Activated CD4-positive, alpha-beta T cell treated with anti-CD3 and anti-CD28 coated beads, Interleukin-2, amount 50 U/mL, for 48 hours (primary cell): ENCODE measurements around the gene FAM20A.

ENCODE experiments used
- DNase-seq, 2 experiments: peaks; one replicate each; pipeline ENCODE4 v3.0.0-alpha.2; 2020

Gene FAM20A

DNA sequence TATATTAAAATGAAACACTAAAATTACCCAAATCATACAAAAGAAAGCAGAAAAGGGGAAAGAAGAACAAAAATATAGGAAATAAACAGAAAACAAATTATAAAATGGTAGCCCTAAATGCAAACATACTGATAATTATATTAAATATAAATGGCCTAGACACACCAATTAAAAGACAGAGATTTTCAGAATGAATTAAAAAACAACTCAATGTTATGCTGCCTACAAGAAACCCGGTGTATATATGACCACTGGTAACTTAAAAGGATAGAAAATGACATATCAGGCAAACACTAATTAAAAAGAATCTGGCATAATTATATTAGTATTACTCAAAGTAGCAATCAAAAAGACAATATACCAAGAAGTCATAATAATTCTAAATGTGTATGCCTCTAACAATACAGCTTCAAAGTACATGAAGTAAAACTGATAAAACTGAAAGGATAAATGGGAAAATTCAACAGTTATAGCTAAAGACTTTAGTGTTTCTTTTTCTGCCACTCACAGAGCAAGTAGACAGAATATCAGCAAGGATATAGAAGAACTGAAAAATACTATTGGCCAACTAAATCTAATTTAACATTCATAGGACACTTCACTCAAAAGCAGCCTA lies 7.5 kb upstream of the FAM20A start:
- DNase-seq, result no peak

DNA sequence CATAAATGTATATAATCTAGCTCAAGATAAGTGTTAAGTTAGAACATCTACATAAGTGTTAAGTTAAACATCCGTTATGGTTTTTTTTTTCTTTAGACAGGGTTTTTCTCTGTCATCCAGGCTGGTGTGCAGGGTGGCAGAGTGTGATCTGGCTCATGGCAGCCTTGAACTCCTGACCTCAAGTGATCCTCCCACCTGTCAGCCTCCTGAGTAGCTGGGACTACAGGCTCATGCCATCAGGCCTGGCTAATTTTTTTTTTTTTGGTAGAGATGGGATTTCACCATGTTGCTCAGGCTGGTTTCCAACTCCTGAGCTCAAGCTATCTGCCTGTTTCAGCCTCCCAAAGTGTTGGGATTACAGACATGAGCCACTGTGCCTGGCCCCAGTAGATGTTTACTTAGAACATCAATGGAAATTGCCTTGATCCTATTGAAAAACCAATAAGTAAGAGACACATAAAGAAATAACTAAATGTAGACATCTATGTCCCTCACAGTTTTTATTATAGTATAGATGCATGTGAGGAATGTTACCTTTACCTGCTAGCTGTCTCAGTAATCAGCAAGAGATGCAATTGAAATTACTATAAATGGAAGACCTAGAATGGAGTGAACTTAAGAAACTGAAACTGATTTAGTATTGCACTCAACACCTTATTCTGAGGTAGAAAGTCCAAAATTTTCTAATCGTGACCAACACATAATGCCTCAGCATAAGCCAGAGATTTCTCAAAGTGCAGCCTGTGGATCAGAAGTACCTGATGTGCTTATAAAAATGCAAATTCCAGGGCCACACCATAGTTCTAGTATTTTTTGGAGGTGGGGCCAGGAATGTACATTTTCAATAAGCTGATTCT lies 5.5 kb upstream of the FAM20A start:
- no peak for DNase-seq

DNA sequence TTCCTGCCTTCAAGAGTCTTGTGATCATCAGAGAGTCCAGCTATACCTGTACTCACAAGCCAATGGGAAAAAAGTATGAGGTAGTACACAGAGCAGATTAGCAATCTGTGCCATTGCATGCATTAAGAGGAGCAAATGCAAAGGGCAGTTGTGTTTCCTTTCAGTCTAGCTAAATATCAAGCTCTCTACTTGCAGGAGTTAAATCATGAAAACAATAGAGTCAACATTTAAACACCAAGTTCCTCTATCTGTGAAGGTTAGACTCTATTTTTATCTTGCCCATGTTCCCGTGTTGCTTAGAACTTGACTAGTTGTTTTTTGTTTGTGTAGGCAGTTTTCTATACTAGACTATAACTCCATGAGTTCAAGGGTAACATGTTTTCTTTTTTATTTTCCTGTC lies 4.7 kb upstream of the FAM20A start:
- DNase-seq, result no peak

DNA sequence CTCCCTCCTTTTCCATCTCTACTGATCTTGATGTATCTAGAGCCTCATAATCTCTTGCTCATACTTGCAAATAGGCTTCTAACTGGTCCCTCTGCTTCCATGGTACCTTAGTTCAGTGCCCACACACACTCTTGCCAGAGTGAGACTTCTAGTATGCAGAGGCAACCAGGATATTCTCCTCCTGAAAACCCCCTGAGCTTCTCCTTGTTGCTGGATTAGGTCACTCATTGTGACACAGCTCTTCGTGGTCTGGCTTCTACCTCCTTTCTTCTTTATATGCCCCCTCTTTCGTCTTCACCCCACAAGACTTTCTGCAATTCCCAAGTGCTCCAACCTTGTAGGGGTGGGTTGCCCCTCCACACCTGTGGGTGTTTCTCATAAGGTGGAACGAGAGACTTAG lies 2.5 kb upstream of the FAM20A start:
- no peak for DNase-seq

DNA sequence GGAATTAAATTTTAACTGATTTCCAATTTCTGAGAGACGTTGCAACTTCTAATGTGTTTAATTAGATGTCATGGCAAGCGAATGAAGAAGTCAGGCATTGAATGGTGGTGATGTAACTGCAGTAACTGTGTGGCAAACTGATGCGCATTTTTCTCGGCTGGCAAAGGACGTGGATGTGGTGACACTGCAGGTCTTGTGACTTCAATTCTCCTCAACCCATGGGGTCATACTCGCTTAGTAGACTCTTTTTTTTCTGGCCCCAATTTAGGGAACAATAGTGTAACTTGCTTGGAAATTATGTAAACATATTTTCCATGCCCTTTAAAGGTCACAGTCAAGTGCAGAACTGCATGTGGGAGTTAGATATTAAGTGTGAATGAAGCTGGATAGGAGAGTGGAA lies 1.9 kb upstream of the FAM20A start:
- DNase-seq, result no peak

DNA sequence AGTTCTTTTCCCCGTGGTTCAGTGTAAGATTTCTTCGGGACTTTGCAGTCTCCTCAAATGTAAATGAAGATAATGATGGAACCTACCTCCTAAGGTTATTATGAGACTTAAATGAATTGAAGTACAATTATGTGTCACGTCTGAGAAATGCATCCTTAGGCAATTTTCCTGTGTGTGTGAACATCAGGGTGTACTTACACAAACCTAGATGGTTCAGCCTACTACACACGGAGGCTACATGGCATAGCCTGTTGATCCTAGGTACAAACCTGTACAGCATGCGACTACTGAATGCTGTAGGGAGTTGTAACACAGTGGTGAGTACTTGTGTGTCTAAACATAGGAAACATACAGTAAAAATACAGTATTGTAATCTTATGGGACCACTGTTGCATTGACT lies 1.1 kb upstream of the FAM20A start:
- no peak for DNase-seq

DNA sequence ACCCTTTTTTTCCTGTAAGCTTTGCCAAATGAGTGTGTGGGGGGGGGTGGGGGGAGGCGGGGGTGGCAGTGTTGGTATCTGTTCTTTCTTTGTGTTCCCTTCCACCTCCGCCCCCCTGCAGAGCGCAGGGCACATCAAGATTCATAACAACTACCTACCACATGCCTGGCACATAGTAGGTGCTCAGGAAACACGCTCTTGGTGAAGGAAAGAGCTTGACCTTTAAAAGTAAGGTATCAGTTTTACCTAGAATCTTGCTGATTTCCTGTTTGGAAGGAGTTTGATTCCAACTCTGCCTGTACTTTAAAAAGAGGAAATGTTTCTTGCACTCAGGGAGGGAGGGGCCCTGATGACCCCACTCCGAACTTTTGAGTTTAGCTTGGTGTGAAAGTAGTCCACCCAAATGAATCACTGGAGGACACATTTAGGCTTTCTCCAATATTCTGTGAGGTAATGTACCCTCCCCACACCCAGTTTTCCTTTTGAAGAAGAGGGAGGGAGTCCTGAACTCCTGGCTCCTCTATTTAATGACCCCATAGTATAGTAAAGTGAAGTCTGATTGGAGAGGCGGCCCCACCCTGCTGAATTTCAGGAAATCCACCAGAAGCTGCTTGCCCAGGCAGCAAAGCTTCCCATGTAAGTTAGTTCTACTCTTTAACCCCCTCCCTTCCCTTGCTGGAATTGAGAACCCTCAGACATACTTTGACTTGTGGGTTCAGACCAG lies 560 bp upstream of the FAM20A start:
- DNase-seq, result no peak

DNA sequence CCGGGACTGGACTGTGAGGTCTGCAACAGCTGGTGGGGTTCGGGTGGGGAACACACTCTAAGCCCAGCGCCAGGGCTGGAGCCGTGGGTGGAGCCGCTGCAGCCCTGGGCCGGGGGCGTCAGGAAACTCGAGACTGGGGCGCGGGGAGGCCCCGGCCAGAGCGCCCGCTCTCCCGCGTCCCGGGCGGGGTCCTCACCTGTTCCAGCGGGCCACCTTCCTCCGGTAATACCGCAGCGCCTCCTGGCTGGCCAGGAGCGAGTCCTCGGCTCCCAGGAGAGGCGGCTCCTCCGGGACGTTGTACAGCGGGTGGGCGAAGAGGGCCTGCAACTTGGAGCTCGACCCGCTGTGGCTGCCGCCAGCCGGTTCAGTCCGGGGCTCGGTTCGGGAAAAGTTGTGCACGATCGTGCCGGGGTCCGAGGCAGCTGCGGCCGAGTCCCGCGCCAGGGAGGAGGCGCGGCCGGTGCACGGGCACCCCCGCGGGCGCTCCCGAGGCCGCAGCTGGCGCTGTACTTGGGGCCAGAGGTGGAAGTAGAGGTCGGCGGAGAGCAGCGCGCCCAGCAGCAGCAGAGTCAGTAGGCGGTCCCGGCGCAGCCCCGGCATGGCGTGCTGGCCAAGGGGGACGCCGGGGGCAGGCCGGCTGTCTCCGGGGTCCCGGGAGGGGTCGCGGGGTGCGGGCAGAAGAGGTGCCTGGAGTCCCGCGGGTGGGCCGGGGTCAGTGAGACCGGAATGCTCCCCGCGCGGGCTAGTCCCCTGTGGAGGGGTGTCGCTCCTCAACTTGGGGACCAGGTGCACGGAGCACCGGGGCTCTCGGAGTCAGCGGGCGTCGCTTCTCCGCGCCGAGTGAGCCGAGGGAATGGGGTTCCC lies 868 bp downstream of the FAM20A start:
- peak; percentile 7 to 13 for DNase-seq

DNA sequence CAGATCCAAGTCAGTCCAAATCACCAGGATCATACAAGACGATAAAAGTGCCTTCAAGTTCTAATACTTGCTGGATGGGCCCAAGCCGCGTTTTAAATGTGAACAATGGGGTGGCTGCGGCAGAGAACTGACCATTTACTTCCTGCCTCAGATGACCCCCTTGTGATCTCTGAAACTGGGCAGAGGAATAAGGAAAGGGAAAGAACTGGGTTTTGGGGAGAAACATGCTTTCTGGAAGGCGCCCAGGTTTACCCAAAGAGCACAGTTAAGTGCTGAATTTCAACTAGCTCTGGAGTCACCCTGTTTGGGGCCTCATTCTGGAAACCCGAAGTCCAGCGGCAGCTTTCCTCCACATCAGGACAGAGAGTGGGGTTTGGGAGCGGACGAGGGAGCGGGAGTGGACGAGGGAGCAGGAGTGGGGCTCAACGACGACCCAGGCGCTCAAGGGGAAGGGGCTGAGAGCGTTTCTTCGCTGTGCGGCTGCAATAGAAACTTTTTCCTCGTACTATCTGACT lies 1.6 kb downstream of the FAM20A start:
- DNase-seq, result no peak

DNA sequence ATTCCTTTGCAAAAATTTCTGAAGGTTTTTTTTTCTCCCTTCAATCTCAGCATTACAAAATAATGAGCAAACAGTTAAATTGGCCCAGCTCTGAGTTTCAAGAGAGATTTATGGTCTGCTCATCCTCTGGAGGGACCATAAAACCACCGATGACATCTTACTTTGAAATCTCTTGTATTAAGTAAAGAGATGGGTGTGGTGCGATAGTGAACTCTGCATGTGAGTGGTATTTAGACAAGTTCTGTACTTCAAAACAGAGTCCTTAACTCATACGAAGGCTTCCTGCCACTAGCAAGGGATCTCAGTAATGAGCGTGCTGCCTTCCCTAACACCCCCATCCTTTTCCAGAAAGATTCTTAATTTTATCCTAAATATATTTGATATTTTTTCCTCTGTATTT lies 2.1 kb downstream of the FAM20A start:
- DNase-seq, result no peak

DNA sequence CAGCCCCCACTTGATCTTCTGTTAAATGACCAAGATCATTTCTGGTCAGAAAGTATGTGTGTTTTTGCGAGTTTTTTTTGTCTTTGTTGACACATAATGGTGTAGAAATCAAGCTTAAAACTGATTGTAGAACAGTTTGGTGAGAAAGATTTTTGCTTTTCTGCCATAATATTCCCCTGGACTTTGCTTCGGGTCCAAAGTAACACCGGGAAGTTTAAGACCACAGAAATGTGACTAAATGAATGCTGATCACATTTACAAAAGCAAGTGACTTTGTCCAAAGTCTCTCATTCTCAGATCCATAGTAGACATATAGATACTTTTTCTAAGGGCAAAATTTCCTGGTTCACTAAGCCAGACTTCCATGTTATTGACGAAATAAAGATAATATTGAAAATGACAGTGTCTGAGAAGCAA lies 2.6 kb downstream of the FAM20A start:
- DNase-seq, result no peak

DNA sequence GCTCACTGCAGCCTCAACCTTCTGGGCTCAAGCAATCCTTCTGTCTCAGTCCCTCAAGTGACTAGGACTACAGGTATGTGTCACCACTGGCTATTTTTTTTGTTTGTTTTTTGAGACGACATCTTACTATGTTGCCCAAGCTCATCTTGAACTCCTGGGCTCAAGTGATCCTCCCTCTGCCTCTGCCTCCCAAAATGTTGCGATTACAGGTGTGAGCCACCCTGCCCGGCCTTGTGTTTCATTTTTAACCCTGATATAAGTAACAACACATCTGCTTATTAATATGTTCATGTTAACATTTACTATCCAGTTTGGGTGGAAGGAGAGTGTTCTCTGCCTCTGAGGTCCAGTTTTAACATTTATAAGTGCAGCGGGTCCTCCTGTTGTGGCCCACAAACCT lies 3.1 kb downstream of the FAM20A start:
- DNase-seq, result no peak

DNA sequence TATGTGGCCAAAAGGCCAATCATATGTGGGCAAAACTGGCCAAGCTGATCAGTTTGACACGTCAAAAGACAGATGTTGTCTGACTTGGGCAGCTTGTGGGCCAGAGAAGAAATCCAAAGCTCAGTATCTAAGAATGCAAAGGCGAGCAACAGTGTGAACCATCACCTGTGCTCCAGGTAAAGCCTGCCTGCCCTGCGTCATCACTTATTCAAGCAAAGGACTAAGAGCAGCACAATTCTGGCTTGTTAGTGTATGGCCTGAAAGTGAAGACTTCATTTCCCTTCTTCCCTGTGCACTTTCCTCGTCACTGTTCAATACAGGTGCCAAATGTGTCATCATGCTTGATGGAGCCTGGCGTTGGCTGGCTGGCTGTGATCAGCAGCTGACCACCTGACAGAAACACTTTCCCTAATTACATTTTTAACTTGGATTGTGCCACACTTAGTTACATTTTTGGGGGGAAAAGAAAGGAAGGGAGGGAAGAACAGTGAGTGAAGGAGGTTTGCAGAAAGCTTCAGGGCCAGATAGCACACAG lies 4.7 kb downstream of the FAM20A start:
- DNase-seq, result no peak

DNA sequence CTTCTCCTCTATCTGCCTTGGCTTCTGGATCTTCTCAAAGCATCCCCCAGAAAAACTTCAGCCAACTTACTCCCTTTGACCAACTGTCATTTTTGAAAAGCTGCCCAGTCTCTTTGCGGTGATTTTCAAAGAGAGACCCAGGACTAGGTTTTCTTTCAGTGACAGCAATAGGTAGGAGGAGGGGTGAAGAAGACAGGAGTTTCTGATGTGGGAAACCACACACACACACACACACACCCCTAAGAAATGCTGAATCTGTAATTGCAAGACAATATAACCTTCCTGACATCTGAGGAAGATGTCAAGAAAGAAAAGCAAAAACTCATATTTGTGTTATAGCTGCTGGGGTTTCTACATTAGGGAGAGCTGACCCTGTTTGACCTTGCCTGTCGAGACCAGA lies 5.2 kb downstream of the FAM20A start:
- DNase-seq, result no peak

DNA sequence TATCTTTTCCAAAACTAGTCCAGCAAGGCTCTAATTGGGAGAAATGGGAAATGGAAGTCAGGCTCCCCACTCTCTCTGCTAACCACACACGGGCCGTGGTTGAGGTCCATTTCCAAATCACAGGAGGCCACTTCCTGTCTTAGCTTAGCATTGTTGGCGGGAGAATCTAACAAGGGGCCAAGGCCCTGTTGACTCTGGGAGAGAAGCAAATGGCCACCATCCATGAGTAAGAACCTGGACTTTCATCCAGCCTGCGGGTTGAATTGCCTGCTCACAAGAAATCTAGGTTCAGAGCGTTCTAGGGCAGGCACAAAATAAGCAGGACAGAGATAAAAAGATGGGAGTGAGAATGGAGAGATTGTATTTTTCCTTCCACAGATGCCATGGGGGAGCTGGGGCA lies 5.7 kb downstream of the FAM20A start:
- DNase-seq, result no peak

DNA sequence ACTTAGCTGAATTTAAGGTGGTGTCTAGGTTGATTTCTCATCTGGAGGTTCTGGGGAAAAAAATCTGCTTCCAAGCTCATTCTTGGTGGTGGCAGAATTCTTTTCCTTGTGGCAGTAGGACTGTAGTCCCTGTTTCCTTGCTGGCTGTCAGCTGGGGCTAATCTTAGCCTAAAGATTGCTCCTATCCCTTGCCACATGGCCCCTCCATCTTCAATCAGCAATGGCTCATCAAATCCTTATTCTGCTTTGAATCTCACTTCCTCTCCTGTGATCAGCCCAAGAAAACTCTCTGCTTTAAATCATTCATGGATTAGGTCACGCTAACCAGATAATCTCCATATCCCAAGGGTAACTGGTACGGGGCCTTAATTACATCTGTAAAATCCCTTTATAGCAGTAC lies 6.6 kb downstream of the FAM20A start:
- no peak for DNase-seq

DNA sequence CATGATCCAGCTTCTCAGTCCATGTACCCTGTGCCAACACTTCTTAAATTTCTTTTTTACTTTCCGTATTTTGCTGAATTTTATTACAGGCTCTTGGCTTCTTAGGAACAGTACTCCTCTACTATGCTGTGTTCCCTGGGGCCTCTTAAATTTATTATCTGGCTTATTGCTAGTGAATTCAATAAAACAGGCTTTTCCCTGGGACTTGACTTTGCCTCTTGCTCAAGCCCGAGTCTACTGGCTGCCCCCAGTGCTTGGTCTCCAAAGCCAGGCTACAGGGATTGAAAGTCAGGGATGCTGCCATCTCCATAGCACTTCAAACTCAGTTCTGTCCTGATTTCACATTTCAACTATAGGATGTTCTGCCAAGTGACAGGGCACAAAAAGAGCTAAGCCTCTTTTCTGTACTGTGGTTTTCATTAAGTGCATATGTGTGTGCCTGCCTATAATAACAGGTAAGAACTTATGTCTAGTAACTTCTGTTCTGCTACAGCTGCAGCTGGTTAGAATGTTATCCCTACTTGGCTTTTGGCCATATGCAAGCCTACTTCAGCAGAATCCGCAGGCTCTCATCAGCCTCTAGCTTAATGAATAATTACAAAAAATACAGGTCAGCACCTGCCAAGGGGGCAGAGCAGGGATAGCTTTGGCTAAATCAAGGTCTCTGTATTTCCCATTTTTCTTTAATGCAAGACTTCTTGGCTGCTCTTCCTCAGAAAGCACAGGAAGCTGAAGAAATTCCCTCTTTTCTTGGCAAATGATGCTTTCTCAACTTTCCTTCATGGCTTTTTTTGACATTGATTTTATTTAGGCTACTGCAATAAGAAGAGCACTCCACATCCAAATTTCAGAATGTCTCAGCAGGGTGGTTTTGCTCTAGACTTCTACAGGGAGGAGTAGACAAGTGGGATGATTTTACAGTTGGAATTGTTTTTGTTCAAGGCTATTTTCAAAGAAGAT lies 8.2 kb downstream of the FAM20A start:
- no peak for DNase-seq

DNA sequence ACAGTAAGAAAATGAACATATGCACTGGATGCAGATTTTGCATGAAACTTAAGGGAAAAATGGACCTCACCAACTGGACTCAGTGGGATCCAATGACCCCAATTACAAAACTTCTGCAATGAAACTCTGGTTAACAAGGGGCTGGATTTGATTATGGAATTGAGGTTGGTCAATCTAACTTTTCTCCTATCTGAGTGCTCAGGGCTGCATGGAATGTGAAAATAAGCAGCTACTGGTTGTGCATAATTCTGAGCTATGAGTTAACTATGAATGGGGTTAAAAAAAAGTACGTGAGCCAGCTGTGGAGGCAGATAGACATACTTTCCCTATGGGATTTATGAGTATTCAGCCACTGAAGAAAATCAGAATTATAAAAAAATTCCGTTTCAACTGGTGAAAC lies 9.2 kb downstream of the FAM20A start:
- no peak for DNase-seq

DNA sequence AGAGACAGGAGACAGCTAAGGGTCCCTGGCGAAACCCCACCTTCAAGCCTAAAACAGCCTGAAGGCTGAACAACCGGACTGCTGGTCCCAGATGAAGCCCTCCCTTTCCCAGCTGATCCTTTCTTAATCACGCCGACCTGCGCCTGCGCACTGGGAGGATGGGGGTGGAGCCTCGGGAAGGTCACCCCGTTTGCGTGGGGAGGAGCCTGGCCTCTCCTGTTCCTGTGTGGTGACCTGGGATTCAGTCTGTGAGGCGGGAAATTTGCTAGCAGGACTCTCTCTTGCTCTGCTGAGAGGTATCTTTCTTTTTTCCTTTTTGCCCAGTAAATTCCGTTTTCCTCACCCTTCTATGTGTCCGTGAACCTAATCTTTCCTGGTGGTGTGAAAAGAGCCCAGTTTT lies 9.6 kb downstream of the FAM20A start:
- no peak for DNase-seq

DNA sequence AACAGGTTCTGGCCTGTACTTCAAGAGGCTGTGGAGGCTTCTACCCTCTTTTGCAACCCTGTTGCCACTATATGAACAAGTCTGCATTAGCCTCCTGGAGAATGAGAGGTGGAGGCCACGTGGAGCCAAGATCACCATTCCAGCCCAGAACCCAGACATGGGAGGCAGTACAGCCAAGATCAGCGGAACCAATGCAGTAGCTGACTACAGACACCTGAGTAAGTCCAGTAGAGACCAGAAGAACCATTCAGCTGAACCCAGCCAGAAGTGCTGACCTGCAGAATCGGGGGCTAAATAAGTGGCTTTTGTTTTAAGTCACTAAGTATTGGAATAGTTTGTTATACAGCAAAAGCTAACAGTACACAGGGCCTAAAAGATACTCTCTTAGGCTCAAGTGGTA lies 12.1 kb downstream of the FAM20A start:
- no peak for DNase-seq

DNA sequence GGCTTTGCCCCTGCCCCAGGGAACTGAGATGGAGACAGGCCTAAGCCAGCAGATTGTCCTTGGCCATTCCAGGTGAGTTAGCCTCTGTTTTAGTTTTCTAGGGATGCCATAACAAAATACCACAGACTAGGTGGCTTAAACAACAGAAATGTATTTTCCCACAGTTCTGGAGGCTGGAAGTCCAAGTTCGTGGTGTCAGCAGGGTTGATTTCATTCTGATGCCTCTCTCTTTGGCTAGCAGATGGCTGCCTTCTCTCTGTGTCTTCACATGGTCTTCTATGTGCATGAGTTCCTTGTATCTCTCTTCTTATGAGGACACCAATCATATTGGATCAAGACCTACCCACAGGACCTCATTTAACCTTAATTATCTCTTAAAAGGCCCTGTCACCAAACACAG lies 12.8 kb downstream of the FAM20A start:
- no peak for DNase-seq
